ENCODE measurements around the gene CHI3L1.

CHI3L1 gene

GRCh38 chr1:203219171-203219570, 32.7 kb upstream of the CHI3L1 start:
- Histone ChIP-seq H3K36me3 (no peaks in the 10 kb centered on the region), H3K9me3 (replicated peaks in 1 of 11) (no peaks in the 10 kb centered on the region), H3K27ac (no peak overlapping the region), H4K20me1 (peaks cover 0 to 9% (median 0%) of the 10 kb centered on the region in 11 experiments; a peak in 1 of 22 replicates), H3K4me3 (no peak overlapping the region), H3K4me2 (no peak overlapping the region), H3K4me1 (peaks cover 38 to 44% (median 43%) of the 10 kb centered on the region in 10 experiments), H3K9ac (no peak overlapping the region), H3K27me3 (0 out of 22 replicates have a peak, but pooled peaks cover 0 to 8% (median 0%) of the 10 kb centered on the region in 11 experiments)
- TF ChIP-seq Cebpa-rat (IDR thresholded peaks at IDR 0.05) = no peak

GRCh38 chr1:203217668-203218067, 31.2 kb upstream of the CHI3L1 start:
- H3K4me1 ChIP-seq = peaks cover 39 to 58% (median 49%) of the 10 kb centered on the region in 10 experiments
- peak overlapping the region; percentile 54 to 93 (median 82) for H3K4me2 ChIP-seq
- H3K4me3 ChIP-seq = peak overlapping the region in 1 of 10 experiments; percentile 3; a peak in 1 of 20 replicates
- H3K27ac ChIP-seq = peak overlapping the region in 7 of 11 experiments; percentile 29 to 57 (median 49); a peak in 12 of 22 replicates
- TF ChIP-seq Cebpa-rat (IDR thresholded peaks at IDR 0.05) = no peak
- H3K9ac ChIP-seq = peak overlapping the region in 7 of 11 experiments; percentile 10 to 63 (median 32); a peak in 9 of 22 replicates
- peaks cover 0 to 9% (median 0%) of the 10 kb centered on the region in 11 experiments; a peak in 1 of 22 replicates for H4K20me1 ChIP-seq
- no peaks in the 10 kb centered on the region for H3K9me3 ChIP-seq (replicated peaks in 1 of 11)
- H3K27me3 ChIP-seq = 0 out of 22 replicates have a peak, but pooled peaks cover 0 to 8% (median 0%) of the 10 kb centered on the region in 11 experiments
- H3K36me3 ChIP-seq = no peaks in the 10 kb centered on the region

GRCh38 chr1:203217139-203217655, 30.7 kb upstream of the CHI3L1 start:
- Histone ChIP-seq H3K36me3 (no peaks in the 10 kb centered on the region), H3K4me1 (peaks cover 39 to 58% (median 49%) of the 10 kb centered on the region in 10 experiments), H3K27me3 (0 out of 22 replicates have a peak, but pooled peaks cover 0 to 8% (median 0%) of the 10 kb centered on the region in 11 experiments), H3K9ac (peak overlapping the region in 6 of 11 experiments; percentile 32 to 63 (median 42); a peak in 10 of 22 replicates), H3K27ac (peak overlapping the region in 6 of 11 experiments; percentile 19 to 64 (median 55); a peak in 12 of 22 replicates), H3K4me3 (peak overlapping the region in 1 of 10 experiments; percentile 3; a peak in 2 of 20 replicates), H4K20me1 (peaks cover 0 to 9% (median 0%) of the 10 kb centered on the region in 11 experiments; a peak in 1 of 22 replicates), H3K9me3 (replicated peaks in 1 of 11) (no peaks in the 10 kb centered on the region), H3K4me2 (peak overlapping the region; percentile 54 to 93 (median 82))
- TF ChIP-seq Cebpa-rat (IDR thresholded peaks at IDR 0.05) = peak in 2 of 11 experiments; percentile 31 to 38; a peak in 1 of 22 replicates

GRCh38 chr1:203216274-203217138, 30.0 kb upstream of the CHI3L1 start:
- Histone ChIP-seq H3K36me3 (no peaks in the 10 kb centered on the region), H3K27me3 (0 out of 22 replicates have a peak, but pooled peaks cover 0 to 8% (median 0%) of the 10 kb centered on the region in 11 experiments), H3K4me2 (peak overlapping the region; percentile 64 to 93 (median 82)), H3K9me3 (replicated peaks in 1 of 11) (no peaks in the 10 kb centered on the region), H3K4me1 (peaks cover 39 to 62% (median 49%) of the 10 kb centered on the region in 10 experiments), H3K27ac (peak overlapping the region in 6 of 11 experiments; percentile 29 to 64 (median 52); a peak in 11 of 22 replicates), H4K20me1 (peaks cover 0 to 9% (median 0%) of the 10 kb centered on the region in 11 experiments; a peak in 1 of 22 replicates), H3K9ac (peak overlapping the region in 6 of 11 experiments; percentile 32 to 63 (median 42); a peak in 11 of 22 replicates), H3K4me3 (peak overlapping the region in 1 of 10 experiments; percentile 3; a peak in 1 of 20 replicates)
- TF ChIP-seq Cebpa-rat (IDR thresholded peaks at IDR 0.05) = no peak

- H3K4me2 ChIP-seq = peak overlapping the region; percentile 64 to 93 (median 82)
- TF ChIP-seq Cebpa-rat (IDR thresholded peaks at IDR 0.05) = no peak
- H4K20me1 ChIP-seq = peaks cover 0 to 9% (median 0%) of the 10 kb centered on the region in 11 experiments; a peak in 1 of 22 replicates
- H3K27ac ChIP-seq = peak overlapping the region in 5 of 11 experiments; percentile 24 to 58 (median 51); a peak in 5 of 22 replicates
- H3K36me3 ChIP-seq = no peaks in the 10 kb centered on the region
- H3K4me1 ChIP-seq = peaks cover 39 to 62% (median 49%) of the 10 kb centered on the region in 10 experiments
- no peak overlapping the region for H3K4me3 ChIP-seq
- 0 out of 22 replicates have a peak, but pooled peaks cover 0 to 8% (median 0%) of the 10 kb centered on the region in 11 experiments for H3K27me3 ChIP-seq
- H3K9ac ChIP-seq = peak overlapping the region in 4 of 11 experiments; percentile 15 to 51 (median 38); a peak in 5 of 22 replicates
- H3K9me3 ChIP-seq (replicated peaks in 1 of 11) = no peaks in the 10 kb centered on the region
Observed at GRCh38 chr1:203215573-203215972, 29.1 kb upstream of the CHI3L1 start.

- H3K36me3 ChIP-seq = no peaks in the 10 kb centered on the region
- H3K4me1 ChIP-seq = peaks cover 39 to 62% (median 49%) of the 10 kb centered on the region in 10 experiments
- H3K9ac ChIP-seq = peak overlapping the region in 4 of 11 experiments; percentile 0 to 51 (median 32); a peak in 7 of 22 replicates
- H4K20me1 ChIP-seq = peaks cover 0 to 9% (median 0%) of the 10 kb centered on the region in 11 experiments; a peak in 1 of 22 replicates
- 0 out of 22 replicates have a peak, but pooled peaks cover 0 to 8% (median 0%) of the 10 kb centered on the region in 11 experiments for H3K27me3 ChIP-seq
- H3K4me2 ChIP-seq = peak overlapping the region; percentile 64 to 93 (median 82)
- peak overlapping the region in 6 of 11 experiments; percentile 12 to 53 (median 34); a peak in 7 of 22 replicates for H3K27ac ChIP-seq
- TF ChIP-seq Cebpa-rat (IDR thresholded peaks at IDR 0.05) = no peak
- no peaks in the 10 kb centered on the region for H3K9me3 ChIP-seq (replicated peaks in 1 of 11)
- H3K4me3 ChIP-seq = no peak overlapping the region
Observed at GRCh38 chr1:203214871-203215270, 28.4 kb upstream of the CHI3L1 start.

GRCh38 chr1:203213126-203213525, 26.6 kb upstream of the CHI3L1 start:
- Histone ChIP-seq H3K36me3 (no peaks in the 10 kb centered on the region), H3K9me3 (replicated peaks in 1 of 11) (no peaks in the 10 kb centered on the region)

GRCh38 chr1:203211812-203212211, 25.3 kb upstream of the CHI3L1 start:
- Histone ChIP-seq H3K36me3 (no peaks in the 10 kb centered on the region), H3K27me3 (0 out of 22 replicates have a peak, but pooled peaks cover 0 to 4% (median 0%) of the 10 kb centered on the region in 11 experiments), H3K9me3 (replicated peaks in 1 of 11) (no peaks in the 10 kb centered on the region), H3K9ac (no peak overlapping the region), H3K27ac (no peak overlapping the region), H3K4me2 (no peak overlapping the region), H4K20me1 (peaks cover 0 to 5% (median 0%) of the 10 kb centered on the region in 11 experiments; a peak in 1 of 22 replicates), H3K4me3 (no peak overlapping the region), H3K4me1 (peaks cover 30 to 52% (median 41%) of the 10 kb centered on the region in 10 experiments)
- TF ChIP-seq Cebpa-rat (IDR thresholded peaks at IDR 0.05) = no peak

More at GRCh38 chr1:203213126-203213525, 26.6 kb upstream of the CHI3L1 start:
- no peak for TF ChIP-seq Cebpa-rat (IDR thresholded peaks at IDR 0.05)
- H4K20me1 ChIP-seq = peaks cover 0 to 9% (median 0%) of the 10 kb centered on the region in 11 experiments; a peak in 1 of 22 replicates
- no peak overlapping the region for H3K9ac ChIP-seq
- H3K4me1 ChIP-seq = peaks cover 41 to 57% (median 46%) of the 10 kb centered on the region in 10 experiments
- H3K27me3 ChIP-seq = 0 out of 22 replicates have a peak, but pooled peaks cover 0 to 8% (median 0%) of the 10 kb centered on the region in 11 experiments
- H3K4me2 ChIP-seq = peak overlapping the region in 4 of 11 experiments; percentile 82 to 88 (median 87); a peak in 3 of 22 replicates
- no peak overlapping the region for H3K27ac ChIP-seq
- H3K4me3 ChIP-seq = no peak overlapping the region

Measured in BLaER1 treated with 17β-estradiol and CSF1 and Interleukin-3, amounts not matched to agents 10 nM and 100 nM (cell line).